PC-9 (cell line): ENCODE measurements around the gene IGSF22. TPM values are rescaled to one million over a fixed set of nuclear protein-coding genes. Genes with fewer than 3 reads are reported as not detected.
A peak's percentile ranks its signal among the peaks of the same experiment; 100 is the strongest.

Experiments
- BruUV-seq: library from RNA; stranded (reverse); fragments of 400-500 nt; replicated peaks from 2 replicates; lab custom pipeline; 2021; lab: Mats Ljungman, UMichigan
- CTCF ChIA-PET: fragments of 300-600 bp; sonication (Branson Sonifier 250); formaldehyde crosslinking; loops from one replicate; lab custom pipeline; 2022; ENCODE audit warnings: antibody characterized with exemption; lab: Charles Lee
- POLR2A ChIA-PET: fragments of 300-600 bp; sonication (Branson Sonifier 250); formaldehyde crosslinking; loops from one replicate; lab custom pipeline; 2022; ENCODE audit warnings: antibody characterized with exemption; ENCODE audit not compliant: unreplicated experiment; lab: Charles Lee
- DNase-seq, 2 experiments: peaks; one replicate each; pipeline versions ENCODE4 v3.0.0 to v3.0.0-alpha.2; 2015 to 2022; ENCODE audit warnings: mixed read lengths in 1 of 2
- H2AFZ ChIP-seq: fragments of 200-600 bp; sonication (generic); 2 replicates; pipeline ENCODE4 v1.8.1; 2017; ENCODE audit warnings: antibody characterized with exemption
- H3F3A ChIP-seq: fragments of 200-600 bp; sonication (generic); 2 replicates; pipeline ENCODE4 v1.8.1; 2017; ENCODE audit warnings: antibody characterized with exemption, mild to moderate bottlenecking, low read depth; ENCODE audit not compliant: insufficient read depth
- H3K27ac ChIP-seq: fragments of 200-600 bp; sonication (generic); 2 replicates; pipeline ENCODE4 v1.6.1; 2016; ENCODE audit warnings: mixed run types
- H3K27me3 ChIP-seq: fragments of 200-600 bp; sonication (generic); 2 replicates; pipeline ENCODE4 v1.6.1; 2016; ENCODE audit warnings: low read depth, mixed run types; ENCODE audit not compliant: insufficient read depth
- H3K36me3 ChIP-seq: fragments of 200-600 bp; sonication (generic); 2 replicates; pipeline ENCODE4 v1.6.1; 2016; ENCODE audit warnings: low read depth, mixed run types
- H3K4me1 ChIP-seq: fragments of 200-600 bp; sonication (generic); replicated peaks from 2 replicates; pipeline ENCODE4 v1.6.1; 2016; ENCODE audit warnings: mixed run types; ENCODE audit not compliant: insufficient read depth
- H3K4me2 ChIP-seq: fragments of 200-600 bp; sonication (generic); 2 replicates; pipeline ENCODE4 v1.6.1; 2017; ENCODE audit warnings: mixed run types
- H3K4me3 ChIP-seq: fragments of 200-600 bp; sonication (generic); 2 replicates; pipeline ENCODE4 v1.6.1; 2016; ENCODE audit warnings: mixed run types
- H3K79me2 ChIP-seq: fragments of 200-600 bp; sonication (generic); 2 replicates; pipeline ENCODE4 v1.6.1; 2017; ENCODE audit warnings: low read depth, mixed run types
- H3K9me2 ChIP-seq: fragments of 200-600 bp; sonication (generic); 2 replicates; pipeline ENCODE4 v1.8.1; 2017; ENCODE audit warnings: mild to moderate bottlenecking; ENCODE audit not compliant: insufficient read depth
- H3K9me3 ChIP-seq: fragments of 200-600 bp; sonication (generic); 2 replicates; pipeline ENCODE4 v1.8.1; 2016; ENCODE audit warnings: low read depth; ENCODE audit not compliant: insufficient read depth
- H4K20me1 ChIP-seq: fragments of 200-600 bp; sonication (generic); 2 replicates; pipeline ENCODE4 v1.8.1; 2017; ENCODE audit not compliant: insufficient read depth
- CTCF ChIP-seq: fragments of 200-600 bp; sonication (generic); conservative IDR thresholded peaks from 2 replicates; pipeline ENCODE4 v1.6.1; 2017; ENCODE audit warnings: mixed run types, antibody characterized with exemption, mild to moderate bottlenecking, moderate library complexity
- EZH2 ChIP-seq: fragments of 200-600 bp; sonication (generic); IDR thresholded peaks from 2 replicates; pipeline ENCODE4 v1.8.0; 2017; ENCODE audit warnings: antibody characterized with exemption, low read depth
- intact Hi-C: fragments of 100-400 bp; cut with micrococcal nuclease; formaldehyde crosslinking; loops from one replicate; pipeline ENCODE4 v1.10.0; 2022; ENCODE audit not compliant: unreplicated experiment
- total RNA-seq: library from RNA; stranded (reverse); gene quantifications from 2 replicates; pipeline ENCODE4 v1.2.3, GENCODE V29; 2021

IGSF22 gene
- total RNA-seq, 1 experiment from 2014 or later: 0.33 TPM

DNA sequence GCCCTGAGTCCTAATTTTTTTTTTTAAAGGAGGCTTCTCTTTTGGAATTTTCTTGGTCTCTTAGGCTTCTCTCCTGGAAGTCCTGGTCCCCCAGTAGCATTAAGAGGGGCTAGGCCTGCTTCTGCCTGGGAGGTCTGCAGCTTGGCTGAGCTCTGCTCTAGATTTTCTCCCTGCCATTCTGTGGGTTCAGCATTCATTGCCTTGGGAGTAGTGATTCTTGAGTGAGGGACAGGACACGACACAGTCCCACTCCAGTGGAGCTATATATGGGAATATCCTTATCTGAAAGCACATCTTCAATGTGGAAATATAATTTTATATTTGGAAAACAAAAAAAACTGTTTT lies 3.7 kb downstream of the IGSF22 start:
- Histone ChIP-seq H3F3A (peaks cover 6% of the 10 kb centered on the region; the same call in 1 of the 2 replicates), H3K79me2 (no peaks in the 10 kb centered on the region), H3K27me3 (peaks cover 19% of the 10 kb centered on the region), H2AFZ (peak overlapping the region; percentile 83), H3K4me1 (peaks cover 6% of the 10 kb centered on the region; the same call in 1 of the 2 replicates), H3K9me3 (no peaks in the 10 kb centered on the region), H3K4me3 (peak overlapping the region; percentile 56; the same call in 1 of the 2 replicates), H4K20me1 (no peaks in the 10 kb centered on the region), H3K4me2 (peak overlapping the region; percentile 92), H3K9me2 (no peaks in the 10 kb centered on the region), H3K36me3 (no peaks in the 10 kb centered on the region), H3K27ac (no peak overlapping the region)
- CTCF ChIA-PET: interaction anchor here (0.6 to 1.2 kb wide), 7 partner anchors 9 to 1181 kb away, joined by 3 to 5 read pairs (median 3); no protein-coding TSS in a partner anchor
- POLR2A ChIA-PET: interaction anchor here (0.6 kb wide), 1 partner anchor 46 kb away, joined by 5 read pairs; no protein-coding TSS in a partner anchor
- intact Hi-C loops: loop anchor here (5.0 kb wide), 1 partner anchor 70 kb away; no protein-coding TSS in a partner anchor
- BruUV-seq: no TSS peak
- TF ChIP-seq CTCF (peak; percentile 48; the same call in 1 of the 2 replicates), EZH2 (no peak)
- no peak for DNase-seq

DNA sequence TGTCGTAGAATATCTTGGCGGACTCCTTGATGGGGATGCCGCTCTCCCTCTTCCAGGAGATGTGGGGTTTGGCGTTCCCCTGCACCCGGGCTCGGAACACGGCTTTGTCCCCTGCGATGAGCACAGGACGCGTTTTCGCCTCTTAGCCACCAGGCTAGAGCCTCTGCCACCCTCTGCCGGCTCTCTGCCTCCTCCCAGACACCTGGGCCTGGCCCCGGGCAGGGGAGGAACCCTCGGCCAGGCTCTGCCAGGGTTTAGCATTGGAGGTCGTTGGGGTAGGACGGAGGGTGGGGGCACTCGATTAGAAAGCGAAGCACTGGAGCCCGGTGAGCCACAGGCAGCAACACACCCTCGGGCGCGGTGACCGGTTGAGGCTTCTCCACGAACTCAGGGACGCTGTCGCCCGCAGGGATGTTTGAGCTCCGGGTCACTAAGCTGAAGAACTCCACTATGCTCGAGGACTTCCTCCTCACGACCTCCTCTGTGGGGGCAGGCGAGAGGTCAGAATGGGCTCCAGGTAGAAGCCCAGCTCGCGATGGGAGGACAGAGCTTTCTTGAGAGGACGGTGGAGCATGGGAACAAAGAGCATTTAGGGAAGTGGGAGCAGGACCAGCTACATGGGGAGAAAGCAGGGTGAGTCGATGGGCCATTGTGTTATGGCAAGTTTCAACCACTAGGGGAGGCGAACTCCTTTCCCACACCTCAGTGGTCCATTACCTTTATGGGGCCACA lies 4.3 kb downstream of the IGSF22 start:
- no TSS peak for BruUV-seq
- DNase-seq: peak; percentile 51 to 54
- peak overlapping the region; percentile 83 for H2AFZ ChIP-seq
- peaks cover 25% of the 10 kb centered on the region for H3K27me3 ChIP-seq
- H3F3A ChIP-seq: peaks cover 6% of the 10 kb centered on the region; the same call in 1 of the 2 replicates
- intact Hi-C loops: loop anchor here (5.0 kb wide), 1 partner anchor 69 kb away; no protein-coding TSS in a partner anchor
- no peak overlapping the region for H3K27ac ChIP-seq
- TF ChIP-seq CTCF: peak; percentile 88
- TF ChIP-seq EZH2: no peak
- H3K9me2 ChIP-seq: no peaks in the 10 kb centered on the region
- H3K9me3 ChIP-seq: no peaks in the 10 kb centered on the region
- H3K36me3 ChIP-seq: no peaks in the 10 kb centered on the region
- no peaks in the 10 kb centered on the region for H4K20me1 ChIP-seq
- no peaks in the 10 kb centered on the region for H3K79me2 ChIP-seq
- POLR2A ChIA-PET: interaction anchor here (0.6 kb wide), 2 partner anchors 16 to 47 kb away, joined by 4 to 5 read pairs; no protein-coding TSS in a partner anchor
- peak overlapping the region; percentile 92 for H3K4me2 ChIP-seq
- CTCF ChIA-PET: interaction anchor here (0.6 to 1.2 kb wide), 10 partner anchors 10 to 1182 kb away, joined by 3 to 6 read pairs (median 3); no protein-coding TSS in a partner anchor
- peaks cover 6% of the 10 kb centered on the region; the same call in 1 of the 2 replicates for H3K4me1 ChIP-seq
- H3K4me3 ChIP-seq: peak overlapping the region; percentile 56

GRCh38 chr11:18720808-18721560 lies 5.0 kb downstream of the IGSF22 start:
- Histone ChIP-seq H3K27me3 (peaks cover 32% of the 10 kb centered on the region), H3K9me2 (no peaks in the 10 kb centered on the region), H3K4me1 (peaks cover 6% of the 10 kb centered on the region; the same call in 1 of the 2 replicates), H3K79me2 (no peaks in the 10 kb centered on the region), H2AFZ (peak overlapping the region; percentile 83), H3F3A (peaks cover 6% of the 10 kb centered on the region; the same call in 1 of the 2 replicates), H3K27ac (no peak overlapping the region), H3K36me3 (no peaks in the 10 kb centered on the region), H3K4me3 (peak overlapping the region; percentile 56), H4K20me1 (no peaks in the 10 kb centered on the region), H3K9me3 (no peaks in the 10 kb centered on the region), H3K4me2 (peak overlapping the region; percentile 92)
- peak; percentile 59 to 78 for DNase-seq
- ChIA-PET CTCF (interaction anchor here (0.6 kb wide), 3 partner anchors 10 to 623 kb away, joined by 3 to 6 read pairs (median 4); no protein-coding TSS in a partner anchor), POLR2A (interaction anchor here (0.6 kb wide), 2 partner anchors 11 to 15 kb away, joined by 4 to 5 read pairs; no protein-coding TSS in a partner anchor)
- intact Hi-C loops: loop anchor here (5.0 kb wide), 1 partner anchor 69 kb away; no protein-coding TSS in a partner anchor
- BruUV-seq: no TSS peak
- TF ChIP-seq CTCF (no peak), EZH2 (no peak)
